ENCODE results near the gene PEX26.
"Not testable (repeated sequence)": the region's sequence is repeated elsewhere in the genome, so short reads cannot be mapped to it uniquely, and the experiment has no call there.

PEX26 gene

DNA sequence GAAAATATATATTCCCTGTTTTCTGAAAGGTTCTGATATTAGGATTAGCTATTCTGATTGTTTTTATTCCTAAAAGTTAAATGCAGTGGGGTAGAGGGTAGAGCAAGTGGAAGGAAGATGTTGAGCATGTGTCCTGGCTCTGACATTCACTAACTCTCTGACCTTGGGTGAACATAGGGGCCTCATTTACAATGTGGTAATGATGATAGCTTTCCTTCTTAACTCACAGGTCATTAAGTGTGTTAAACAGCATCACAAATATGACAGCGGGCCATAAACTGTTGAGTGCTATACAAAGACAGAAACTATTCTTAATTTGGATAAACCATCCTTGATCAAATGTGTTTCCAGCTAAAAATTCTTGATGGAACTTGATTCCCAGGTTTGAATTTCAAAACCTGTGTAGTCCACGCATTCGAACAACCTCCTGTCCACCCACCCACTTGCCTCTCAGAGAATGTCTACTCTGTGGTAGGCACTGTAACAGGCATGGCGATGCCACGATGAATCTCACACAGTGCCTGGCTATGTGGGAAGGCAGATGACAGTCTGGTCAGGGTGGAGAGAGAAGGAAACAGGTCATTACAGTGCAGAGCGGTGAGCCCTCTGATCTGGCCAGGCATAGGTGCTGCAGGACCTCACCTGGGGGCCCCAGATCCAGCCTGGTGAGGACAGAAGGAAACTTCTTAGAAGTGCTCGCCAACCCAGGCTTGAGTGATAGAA lies 19.3 kb upstream of the PEX26 start:
- TF ChIP-seq ZFX (IDR thresholded peaks at IDR 0.05) = no peak
- TF ChIP-seq, protein P1, sequence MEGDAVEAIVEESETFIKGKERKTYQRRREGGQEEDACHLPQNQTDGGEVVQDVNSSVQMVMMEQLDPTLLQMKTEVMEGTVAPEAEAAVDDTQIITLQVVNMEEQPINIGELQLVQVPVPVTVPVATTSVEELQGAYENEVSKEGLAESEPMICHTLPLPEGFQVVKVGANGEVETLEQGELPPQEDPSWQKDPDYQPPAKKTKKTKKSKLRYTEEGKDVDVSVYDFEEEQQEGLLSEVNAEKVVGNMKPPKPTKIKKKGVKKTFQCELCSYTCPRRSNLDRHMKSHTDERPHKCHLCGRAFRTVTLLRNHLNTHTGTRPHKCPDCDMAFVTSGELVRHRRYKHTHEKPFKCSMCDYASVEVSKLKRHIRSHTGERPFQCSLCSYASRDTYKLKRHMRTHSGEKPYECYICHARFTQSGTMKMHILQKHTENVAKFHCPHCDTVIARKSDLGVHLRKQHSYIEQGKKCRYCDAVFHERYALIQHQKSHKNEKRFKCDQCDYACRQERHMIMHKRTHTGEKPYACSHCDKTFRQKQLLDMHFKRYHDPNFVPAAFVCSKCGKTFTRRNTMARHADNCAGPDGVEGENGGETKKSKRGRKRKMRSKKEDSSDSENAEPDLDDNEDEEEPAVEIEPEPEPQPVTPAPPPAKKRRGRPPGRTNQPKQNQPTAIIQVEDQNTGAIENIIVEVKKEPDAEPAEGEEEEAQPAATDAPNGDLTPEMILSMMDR (conservative IDR thresholded peaks at IDR 0.05) = no peak
- H3K27ac ChIP-seq = peak overlapping the region; percentile 20

DNA sequence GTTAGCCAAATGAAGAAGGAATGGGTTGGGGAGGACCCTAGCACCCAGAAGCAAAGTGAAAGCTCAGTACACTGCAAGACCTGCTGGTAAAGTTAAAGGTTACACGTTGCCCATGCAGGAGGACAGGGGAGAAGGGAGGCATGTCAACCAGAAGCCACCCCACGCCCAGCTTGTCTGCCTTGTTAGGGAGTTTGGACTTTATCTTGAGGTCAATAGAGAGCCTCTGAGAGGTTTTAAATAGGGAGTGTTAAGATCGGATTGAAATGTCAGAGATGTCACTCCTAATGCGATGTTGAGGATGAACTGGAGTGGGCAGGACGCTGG lies 18.7 kb upstream of the PEX26 start:
- TF ChIP-seq, protein P1 (conservative IDR thresholded peaks at IDR 0.05) = no peak
- TF ChIP-seq ZFX (IDR thresholded peaks at IDR 0.05) = no peak
- H3K27ac ChIP-seq = peak overlapping the region; percentile 20

- H3K27ac ChIP-seq = peak overlapping the region; percentile 20; the same call in 1 of the 2 replicates
- TF ChIP-seq, protein P1 (conservative IDR thresholded peaks at IDR 0.05) = no peak
- TF ChIP-seq ZFX (IDR thresholded peaks at IDR 0.05) = no peak
These were observed 18.3 kb upstream of the PEX26 start for GRCh38 chr22:18059473-18059872.

- TF ChIP-seq ZFX (IDR thresholded peaks at IDR 0.05) = no peak
- no peak overlapping the region for H3K27ac ChIP-seq
These were observed 17.8 kb upstream of the PEX26 start for GRCh38 chr22:18059991-18060390.

- H3K27ac ChIP-seq = no peak overlapping the region
- TF ChIP-seq ZFX (IDR thresholded peaks at IDR 0.05) = no peak
- TF ChIP-seq, protein P1 (conservative IDR thresholded peaks at IDR 0.05) = no peak
These were observed 16.9 kb upstream of the PEX26 start for GRCh38 chr22:18060646-18061620.

- no peak overlapping the region for H3K27ac ChIP-seq
- TF ChIP-seq, protein P1 (conservative IDR thresholded peaks at IDR 0.05) = no peak
- no peak for TF ChIP-seq ZFX (IDR thresholded peaks at IDR 0.05)
These were observed 15.4 kb upstream of the PEX26 start for GRCh38 chr22:18062421-18062820.

- no peak overlapping the region for H3K27ac ChIP-seq
- TF ChIP-seq ZFX (IDR thresholded peaks at IDR 0.05) = no peak
- TF ChIP-seq, protein P1 (conservative IDR thresholded peaks at IDR 0.05) = no peak
These were observed 14.5 kb upstream of the PEX26 start for GRCh38 chr22:18063306-18063705.

GRCh38 chr22:18063715-18064114 lies 14.1 kb upstream of the PEX26 start:
- not testable (repeated sequence) for H3K27ac ChIP-seq
